Kidney (tissue), 22 donors: ENCODE measurements around the gene DEXI. TPM values are rescaled to one million over a fixed set of nuclear protein-coding genes. Genes with fewer than 3 reads are reported as not detected.

Experiments used
- DNase-seq, 5 donors: peaks; one replicate each; pipeline ENCODE4 v3.0.0-alpha.2; 2013 to 2020
- FAIRE-seq: peaks from 2 replicates; lab custom pipeline; 2012; peaks lifted over from hg19 to GRCh38; lab: Jason Lieb, UNC
- H3K27ac ChIP-seq, 2 donors: one replicate each; pipeline ENCODE4 v1.7.0; 2013; ENCODE audit warnings: low read depth in 2 of 2, low read length in 2 of 2, inconsistent platforms in 1 of 2
- H3K27me3 ChIP-seq: one replicate; pipeline ENCODE4 v1.7.1; 2013; ENCODE audit warnings: low read length, inconsistent platforms; ENCODE audit not compliant: control insufficient read depth, insufficient read depth
- H3K36me3 ChIP-seq, 3 donors: one replicate each; pipeline versions ENCODE4 v1.7.0 to v1.7.1; 2013; ENCODE audit warnings: low read length in 3 of 3, control low read depth in 1 of 3, inconsistent platforms in 1 of 3; ENCODE audit not compliant: insufficient read depth in 3 of 3, control insufficient read depth in 2 of 3
- H3K4me1 ChIP-seq, 3 donors: one replicate each; pipeline versions ENCODE4 v1.7.0 to v1.7.1; 2013; ENCODE audit warnings: low read length in 3 of 3, inconsistent platforms in 1 of 3, low read depth in 1 of 3; ENCODE audit not compliant: control insufficient read depth in 2 of 3, insufficient read depth in 2 of 3
- H3K4me3 ChIP-seq, 3 donors: one replicate each; pipeline versions ENCODE4 v1.7.0 to v1.8.1; 2013; ENCODE audit warnings: low read length in 3 of 3, control low read depth in 1 of 3, inconsistent platforms in 1 of 3
- H3K9ac ChIP-seq, 3 donors: one replicate each; pipeline versions ENCODE4 v1.7.0 to v1.7.1; 2013; ENCODE audit warnings: low read length in 3 of 3, control low read depth in 1 of 3, inconsistent platforms in 1 of 3
- H3K9me3 ChIP-seq, 3 donors: one replicate each; pipeline versions ENCODE4 v1.7.0 to v1.7.1; 2013; ENCODE audit warnings: low read length in 3 of 3, control low read depth in 1 of 3, inconsistent platforms in 1 of 3; ENCODE audit not compliant: control insufficient read depth in 2 of 3, insufficient read depth in 1 of 3
- CTCF ChIP-seq: IDR thresholded peaks from 3 replicates; pipeline ENCODE4 v1.5.1; 2012; ENCODE audit warnings: mild to moderate bottlenecking, moderate library complexity, borderline replicate concordance; ENCODE audit not compliant: insufficient read depth; ENCODE audit errors: extremely low read depth
- intact Hi-C: fragments of 100-400 bp; cut with DNase I; formaldehyde crosslinking; loops from one replicate; pipeline ENCODE4 v1.11.1; 2022
- long read RNA-seq, 10 donors: library from polyadenylated mRNA in 1 of 10; unstranded in 1 of 10; transcript quantifications; one replicate each; pipeline ENCODE4 v2.0.0 and lab custom pipeline, GENCODE V29; 2021 to 2026
- polyA plus RNA-seq: library from polyadenylated mRNA; stranded (reverse); fragments of 350-450 nt; fragmentation: Illumina TruSeq; extraction: RNeasy Lipid Tissue Mini Kit (QIAGEN cat#74804); gene quantifications from one replicate; pipeline ENCODE4 v1.2.3, GENCODE V29; 2014; ENCODE audit warnings: low read depth, low replicate concordance; ENCODE audit not compliant: insufficient read depth
- total RNA-seq: library from RNA; stranded (reverse); fragmentation: NEBNext Ultra II Directional; extraction: Animal tissue kit (Norgen Biotek cat#: 25700); gene quantifications from one replicate; pipeline ENCODE4 v1.2.1, GENCODE V29; 2021
- donor health status: control.
- donor health status: control.
- donor health status: control.
- donor health status: control.
- donor health status: control.
- donor health status: DM: yes; HTN: yes; CAD: no.
- donor health status: Normal renal cell carcinoma (clear cell type).

Gene DEXI
- total RNA-seq (31.0 TPM), polyA plus RNA-seq (46.2 TPM)
- long read RNA-seq, donor 1, full-length matches to known transcripts, result 12 of 12 reads
- long read RNA-seq, donor 1, partial matches to known transcripts, result 0 of 12 reads
- long read RNA-seq, donor 1, other reads (novel, unspliced or antisense), result 0 of 12 reads
- long read RNA-seq, donor 2, full-length matches to known transcripts, result 18 of 18 reads
- long read RNA-seq, donor 2, partial matches to known transcripts, result 0 of 18 reads
- long read RNA-seq, donor 2, other reads (novel, unspliced or antisense), result 0 of 18 reads
- long read RNA-seq, donor 3, full-length matches to known transcripts, result 16 of 16 reads
- long read RNA-seq, donor 3, partial matches to known transcripts, result 0 of 16 reads
- long read RNA-seq, donor 3, other reads (novel, unspliced or antisense), result 0 of 16 reads
- long read RNA-seq, donor 4, full-length matches to known transcripts, result 28 of 28 reads
- long read RNA-seq, donor 4, partial matches to known transcripts, result 0 of 28 reads
- long read RNA-seq, donor 4, other reads (novel, unspliced or antisense), result 0 of 28 reads
- long read RNA-seq, donor 5, full-length matches to known transcripts, result 3 of 3 reads
- long read RNA-seq, donor 5, partial matches to known transcripts, result 0 of 3 reads
- long read RNA-seq, donor 5, other reads (novel, unspliced or antisense), result 0 of 3 reads
- long read RNA-seq, donor 6, full-length matches to known transcripts, result 7 of 7 reads
- long read RNA-seq, donor 6, partial matches to known transcripts, result 0 of 7 reads
- long read RNA-seq, donor 6, other reads (novel, unspliced or antisense), result 0 of 7 reads
- long read RNA-seq, donor 7, full-length matches to known transcripts, result 35 of 42 reads
- long read RNA-seq, donor 7, partial matches to known transcripts, result 0 of 42 reads
- long read RNA-seq, donor 7, other reads (novel, unspliced or antisense), result 7 of 42 reads
- long read RNA-seq, donor 8, full-length matches to known transcripts, result 22 of 22 reads
- long read RNA-seq, donor 8, partial matches to known transcripts, result 0 of 22 reads
- long read RNA-seq, donor 8, other reads (novel, unspliced or antisense), result 0 of 22 reads
- long read RNA-seq, donor 9, full-length matches to known transcripts, result 8 of 8 reads
- long read RNA-seq, donor 9, partial matches to known transcripts, result 0 of 8 reads
- long read RNA-seq, donor 9, other reads (novel, unspliced or antisense), result 0 of 8 reads
- long read RNA-seq, donor 10, full-length matches to known transcripts, result 18 of 24 reads
- long read RNA-seq, donor 10, partial matches to known transcripts, result 6 of 24 reads
- long read RNA-seq, donor 10, other reads (novel, unspliced or antisense), result 0 of 24 reads

GRCh38 chr16:10942352-10943063, at the start of gene DEXI:
DEXI (minus strand) TSS chr16:10942468; CDS start chr16:10942005, 463 bp downstream.
- H3K9me3 ChIP-seq, result no peaks in the 10 kb centered on the region
- no peaks in the 10 kb centered on the region for H3K27me3 ChIP-seq
- no peaks in the 10 kb centered on the region for H3K36me3 ChIP-seq
- no peak for FAIRE-seq
- H3K9ac ChIP-seq, result peak within 1 kb of the TSS; percentile 78 to 89 (median 88)
- peak; percentile 94 to 98 (median 97) for DNase-seq
- intact Hi-C loops, result no loop called here
- H3K27ac ChIP-seq, result peak within 1 kb of the TSS; percentile 75 to 76
- H3K4me1 ChIP-seq, result peaks cover 6 to 67% (median 61%) of the 10 kb centered on the region in 3 donors
- peak within 1 kb of the TSS; percentile 81 to 87 (median 84) for H3K4me3 ChIP-seq
- TF ChIP-seq CTCF, result peak; percentile 35

GRCh38 chr16:10990378-10990777, 48.1 kb upstream of the DEXI start:
- Histone ChIP-seq H3K36me3 (peaks cover 2 to 14% (median 6%) of the 10 kb centered on the region in 3 donors), H3K9ac (no peak overlapping the region), H3K4me3 (no peak overlapping the region), H3K4me1 (peaks cover 0 to 3% (median 2%) of the 10 kb centered on the region in 3 donors), H3K27ac (no peak overlapping the region), H3K9me3 (no peaks in the 10 kb centered on the region), H3K27me3 (no peaks in the 10 kb centered on the region)
- no peak for DNase-seq
- TF ChIP-seq CTCF, result no peak
- intact Hi-C loops, result no loop called here
- no peak for FAIRE-seq

GRCh38 chr16:10989559-10989958, 47.3 kb upstream of the DEXI start:
- H3K4me1 ChIP-seq, result peaks cover 0 to 3% (median 2%) of the 10 kb centered on the region in 3 donors
- H3K36me3 ChIP-seq, result peaks cover 2 to 14% (median 6%) of the 10 kb centered on the region in 3 donors
- no peaks in the 10 kb centered on the region for H3K27me3 ChIP-seq
- FAIRE-seq (no peak), DNase-seq (peak in 3 of 5 donors; percentile 62 to 72 (median 71))
- TF ChIP-seq CTCF, result no peak
- no peak overlapping the region for H3K4me3 ChIP-seq
- intact Hi-C loops, result no loop called here
- H3K9me3 ChIP-seq, result no peaks in the 10 kb centered on the region
- no peak overlapping the region for H3K27ac ChIP-seq
- no peak overlapping the region for H3K9ac ChIP-seq
